AG04449 (cell line): Measurements from ENCODE around the gene MRPL52.

Experiments used
- CTCF ChIA-PET: fragments of 350-600 bp; formaldehyde crosslinking; extraction: SDS; loops from one replicate; lab custom pipeline; 2021; ENCODE audit warnings: antibody characterized with exemption; lab: Yijun Ruan, JAX
- POLR2A ChIA-PET: fragments of 400-600, 350-600 bp; formaldehyde crosslinking; extraction: SDS; loops from one replicate; lab custom pipeline; 2020; ENCODE audit warnings: antibody characterized with exemption, inconsistent platforms; lab: Yijun Ruan, JAX
- DNase-seq: peaks from one replicate; pipeline ENCODE4 v3.0.0-alpha.2; 2010; ENCODE audit warnings: low read depth, low spot score
- H3K4me3 ChIP-seq: 2 replicates; pipeline ENCODE4 v1.5.1; 2011; ENCODE audit warnings: low read depth, mild to moderate bottlenecking, control low read depth, low read length
- TF ChIP-seq, protein P1 (sequence below): IDR thresholded peaks from one replicate; pipeline ENCODE4 v1.5.1; 2011; ENCODE audit warnings: mild to moderate bottlenecking, moderate library complexity, low read length, control low read depth, inconsistent platforms; ENCODE audit not compliant: insufficient read depth; ENCODE audit errors: missing control alignments

MRPL52 gene

DNA sequence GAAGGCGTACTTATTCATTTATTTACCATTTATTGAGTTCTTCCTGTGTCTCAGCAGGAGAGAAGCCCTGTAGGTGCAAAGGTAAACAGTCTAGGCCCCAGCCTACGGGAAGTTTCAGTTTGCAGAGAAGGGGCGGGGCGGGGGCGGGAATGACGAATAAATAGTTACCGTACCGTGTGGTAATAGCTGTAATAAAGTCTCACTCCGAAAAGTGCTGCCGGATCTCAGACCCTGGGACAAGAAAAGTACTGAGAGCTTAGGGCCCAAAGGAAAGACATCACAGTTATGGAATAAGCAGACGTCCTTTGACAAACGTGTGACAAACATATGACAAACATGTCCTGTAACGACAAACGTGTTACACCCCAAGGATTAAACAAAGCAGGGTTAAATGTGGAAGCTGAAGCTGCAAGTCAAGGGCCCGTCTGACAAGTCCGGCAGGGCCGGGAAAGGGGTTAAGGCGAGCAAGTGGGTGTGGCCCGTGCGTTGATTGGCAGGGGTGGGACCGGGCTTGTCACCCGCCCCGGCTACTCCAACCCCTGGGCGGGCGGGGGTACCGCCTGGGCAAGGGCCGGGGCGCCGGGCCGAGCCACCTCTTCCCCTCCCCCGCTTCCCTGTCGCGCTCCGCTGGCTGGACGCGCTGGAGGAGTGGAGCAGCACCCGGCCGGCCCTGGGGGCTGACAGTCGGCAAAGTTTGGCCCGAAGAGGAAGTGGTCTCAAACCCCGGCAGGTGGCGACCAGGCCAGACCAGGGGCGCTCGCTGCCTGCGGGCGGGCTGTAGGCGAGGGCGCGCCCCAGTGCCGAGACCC is 41.7 kb downstream of the MRPL52 start, which contains the start of gene LRP10:
Gene LRP10 (plus strand): TSS at position 517 of the 809 bp plus-strand sequence. CDS start 564 bp downstream, outside the sequence.
- ChIA-PET CTCF (interaction anchor here (0.6 to 7.9 kb wide), 27 partner anchors 9 to 315 kb away, joined by 3 to 189 read pairs (median 6); partner anchors contain the start of genes RBM23 and REM2), POLR2A (interaction anchor here (1.0 to 1.7 kb wide), 7 partner anchors 9 to 34 kb away, joined by 3 to 13 read pairs (median 3); partner anchors contain the start of gene REM2)
- TF ChIP-seq, protein P1, sequence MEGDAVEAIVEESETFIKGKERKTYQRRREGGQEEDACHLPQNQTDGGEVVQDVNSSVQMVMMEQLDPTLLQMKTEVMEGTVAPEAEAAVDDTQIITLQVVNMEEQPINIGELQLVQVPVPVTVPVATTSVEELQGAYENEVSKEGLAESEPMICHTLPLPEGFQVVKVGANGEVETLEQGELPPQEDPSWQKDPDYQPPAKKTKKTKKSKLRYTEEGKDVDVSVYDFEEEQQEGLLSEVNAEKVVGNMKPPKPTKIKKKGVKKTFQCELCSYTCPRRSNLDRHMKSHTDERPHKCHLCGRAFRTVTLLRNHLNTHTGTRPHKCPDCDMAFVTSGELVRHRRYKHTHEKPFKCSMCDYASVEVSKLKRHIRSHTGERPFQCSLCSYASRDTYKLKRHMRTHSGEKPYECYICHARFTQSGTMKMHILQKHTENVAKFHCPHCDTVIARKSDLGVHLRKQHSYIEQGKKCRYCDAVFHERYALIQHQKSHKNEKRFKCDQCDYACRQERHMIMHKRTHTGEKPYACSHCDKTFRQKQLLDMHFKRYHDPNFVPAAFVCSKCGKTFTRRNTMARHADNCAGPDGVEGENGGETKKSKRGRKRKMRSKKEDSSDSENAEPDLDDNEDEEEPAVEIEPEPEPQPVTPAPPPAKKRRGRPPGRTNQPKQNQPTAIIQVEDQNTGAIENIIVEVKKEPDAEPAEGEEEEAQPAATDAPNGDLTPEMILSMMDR: no peak
- peak within 1 kb of the TSS; percentile 81 for H3K4me3 ChIP-seq
- DNase-seq: no peak

- TF ChIP-seq, protein P1: peak; percentile 87
- ChIA-PET POLR2A (interaction anchor here (0.7 to 1.7 kb wide), 5 partner anchors 10 to 35 kb away, joined by 3 to 13 read pairs (median 3); partner anchors contain the start of gene REM2), CTCF (interaction anchor here (0.6 to 7.9 kb wide), 48 partner anchors 10 to 483 kb away, joined by 3 to 189 read pairs (median 5); partner anchors contain the start of genes MMP14, OXA1L, RBM23 and REM2)
Measured at GRCh38 chr14:22872033-22872832, 42.5 kb downstream of the MRPL52 start.

GRCh38 chr14:22872833-22873520 is 43.3 kb downstream of the MRPL52 start:
- TF ChIP-seq, protein P1: no peak
- ChIA-PET POLR2A (interaction anchor here (0.7 to 1.5 kb wide), 3 partner anchors 9 to 36 kb away, joined by 3 to 6 read pairs (median 3); no protein-coding TSS in a partner anchor), CTCF (interaction anchor here (0.6 to 7.9 kb wide), 50 partner anchors 10 to 483 kb away, joined by 3 to 189 read pairs (median 4); partner anchors contain the start of genes MMP14, OXA1L, RBM23 and REM2)
- peak overlapping the region; percentile 81 for H3K4me3 ChIP-seq
- no peak for DNase-seq

More at GRCh38 chr14:22872033-22872832, 42.5 kb downstream of the MRPL52 start:
- no peak for DNase-seq
- peak overlapping the region; percentile 81 for H3K4me3 ChIP-seq

- ChIA-PET POLR2A (no interaction called here), CTCF (interaction anchor here (0.7 to 7.9 kb wide), 7 partner anchors 11 to 484 kb away, joined by 3 to 189 read pairs (median 36); partner anchors contain the start of gene REM2)
- DNase-seq: no peak
- TF ChIP-seq, protein P1: no peak
- H3K4me3 ChIP-seq: no peak overlapping the region
Measured at GRCh38 chr14:22875003-22875747, 45.5 kb downstream of the MRPL52 start.

GRCh38 chr14:22875748-22876319 is 46.1 kb downstream of the MRPL52 start:
- DNase-seq: no peak
- no peak overlapping the region for H3K4me3 ChIP-seq
- POLR2A ChIA-PET: interaction anchor here (0.6 kb wide), 1 partner anchor 217 kb away, joined by 3 read pairs; no protein-coding TSS in a partner anchor
- TF ChIP-seq, protein P1: no peak
- CTCF ChIA-PET: interaction anchor here (0.7 to 7.9 kb wide), 4 partner anchors 10 to 319 kb away, joined by 3 to 189 read pairs (median 130); partner anchors contain the start of gene REM2
